Measurements from ENCODE around the gene PDCD7.

- TF ChIP-seq CTCF (IDR thresholded peaks at IDR 0.05) (no peak), POLR2A (IDR thresholded peaks at IDR 0.05) (no peak)
Observed at GRCh38 chr15:65095747-65096104, 37.9 kb downstream of the PDCD7 start.
